ENCODE results near the gene SPSB2. TPM values are rescaled to one million over a fixed set of nuclear protein-coding genes. Genes with fewer than 3 reads are reported as not detected.

Gene SPSB2, protein sequence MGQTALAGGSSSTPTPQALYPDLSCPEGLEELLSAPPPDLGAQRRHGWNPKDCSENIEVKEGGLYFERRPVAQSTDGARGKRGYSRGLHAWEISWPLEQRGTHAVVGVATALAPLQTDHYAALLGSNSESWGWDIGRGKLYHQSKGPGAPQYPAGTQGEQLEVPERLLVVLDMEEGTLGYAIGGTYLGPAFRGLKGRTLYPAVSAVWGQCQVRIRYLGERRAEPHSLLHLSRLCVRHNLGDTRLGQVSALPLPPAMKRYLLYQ
- 4.8 and 6.3 TPM in 2 replicates for total RNA-seq

DNA sequence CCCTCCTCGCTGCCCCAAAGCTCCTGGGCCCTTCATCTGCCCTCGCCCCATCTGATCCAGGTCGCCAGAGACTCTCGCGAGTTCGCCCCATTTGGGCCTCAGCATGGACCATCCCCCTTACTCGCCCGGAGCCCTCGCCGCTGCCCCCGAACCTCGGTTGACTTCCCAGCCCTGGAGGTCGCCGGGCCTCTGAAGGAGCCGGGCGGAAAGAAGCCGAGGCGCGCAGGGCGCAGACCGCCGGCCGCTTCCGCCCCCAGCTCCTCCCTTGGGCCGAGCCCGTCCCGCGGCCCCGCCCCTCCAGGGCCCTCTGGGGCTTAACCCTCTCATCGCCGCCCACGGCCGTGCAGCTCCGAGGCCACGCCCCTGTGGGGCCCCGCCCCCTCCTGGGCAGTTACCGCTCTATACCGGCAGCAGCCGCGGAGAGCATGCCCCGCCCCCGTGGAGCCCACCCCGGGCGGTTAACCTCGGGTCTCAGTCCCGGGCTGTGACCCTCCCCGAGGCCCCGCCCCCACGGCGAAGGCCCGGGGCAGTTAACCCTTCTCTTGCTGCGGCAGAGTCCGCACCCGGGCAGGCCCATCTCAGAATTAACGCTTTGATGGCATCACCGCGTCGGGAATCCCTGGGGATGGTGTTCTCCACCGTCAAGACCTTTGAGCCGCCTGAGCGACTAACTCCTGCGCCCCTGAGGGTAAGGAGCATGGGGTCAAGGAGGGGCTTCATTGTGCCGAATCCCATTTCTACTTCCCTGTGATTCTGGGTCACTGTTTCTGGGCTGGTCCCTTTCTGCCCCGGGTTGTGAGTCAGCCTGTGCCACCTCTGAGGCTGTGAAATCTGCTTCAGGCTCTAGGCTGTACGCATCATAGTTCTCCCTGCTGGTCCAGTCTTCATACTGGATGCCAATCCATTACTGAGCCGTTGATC, at the start of gene SPSB2:
Gene SPSB2, minus strand, starts transcription at position 210 of the 921 bp plus-strand sequence. CDS start 402 bp downstream, outside the sequence.

DNA sequence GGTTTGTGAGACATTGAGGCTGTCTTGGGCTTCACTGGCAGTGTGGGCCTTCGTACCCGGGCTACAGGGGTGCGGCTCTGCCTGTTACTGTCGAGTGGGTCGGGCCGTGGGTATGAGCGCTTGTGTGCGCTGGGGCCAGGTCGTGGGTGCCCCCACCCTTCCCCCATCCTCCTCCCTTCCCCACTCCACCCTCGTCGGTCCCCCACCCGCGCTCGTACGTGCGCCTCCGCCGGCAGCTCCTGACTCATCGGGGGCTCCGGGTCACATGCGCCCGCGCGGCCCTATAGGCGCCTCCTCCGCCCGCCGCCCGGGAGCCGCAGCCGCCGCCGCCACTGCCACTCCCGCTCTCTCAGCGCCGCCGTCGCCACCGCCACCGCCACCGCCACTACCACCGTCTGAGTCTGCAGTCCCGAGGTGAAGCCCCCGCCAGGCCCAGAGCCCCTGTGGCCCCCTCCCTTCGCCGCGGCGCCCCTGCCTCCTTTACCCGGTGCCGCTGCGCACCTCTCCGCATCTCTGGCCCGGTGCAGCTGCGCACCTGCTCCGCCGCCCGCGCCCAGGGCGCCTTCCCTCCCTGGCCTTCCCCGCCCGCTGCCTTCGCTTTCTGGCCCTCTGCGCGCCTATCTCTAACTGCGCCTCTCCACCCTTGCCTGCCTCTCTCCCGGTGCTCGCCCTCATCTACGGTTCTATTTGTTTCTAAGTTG, 41.3 kb upstream of the SPSB2 start, which contains the start of gene ENO2:
Gene ENO2, plus strand, starts transcription at position 335 of the 701 bp plus-strand sequence. CDS start 1,253 bp downstream, outside the sequence.

DNA sequence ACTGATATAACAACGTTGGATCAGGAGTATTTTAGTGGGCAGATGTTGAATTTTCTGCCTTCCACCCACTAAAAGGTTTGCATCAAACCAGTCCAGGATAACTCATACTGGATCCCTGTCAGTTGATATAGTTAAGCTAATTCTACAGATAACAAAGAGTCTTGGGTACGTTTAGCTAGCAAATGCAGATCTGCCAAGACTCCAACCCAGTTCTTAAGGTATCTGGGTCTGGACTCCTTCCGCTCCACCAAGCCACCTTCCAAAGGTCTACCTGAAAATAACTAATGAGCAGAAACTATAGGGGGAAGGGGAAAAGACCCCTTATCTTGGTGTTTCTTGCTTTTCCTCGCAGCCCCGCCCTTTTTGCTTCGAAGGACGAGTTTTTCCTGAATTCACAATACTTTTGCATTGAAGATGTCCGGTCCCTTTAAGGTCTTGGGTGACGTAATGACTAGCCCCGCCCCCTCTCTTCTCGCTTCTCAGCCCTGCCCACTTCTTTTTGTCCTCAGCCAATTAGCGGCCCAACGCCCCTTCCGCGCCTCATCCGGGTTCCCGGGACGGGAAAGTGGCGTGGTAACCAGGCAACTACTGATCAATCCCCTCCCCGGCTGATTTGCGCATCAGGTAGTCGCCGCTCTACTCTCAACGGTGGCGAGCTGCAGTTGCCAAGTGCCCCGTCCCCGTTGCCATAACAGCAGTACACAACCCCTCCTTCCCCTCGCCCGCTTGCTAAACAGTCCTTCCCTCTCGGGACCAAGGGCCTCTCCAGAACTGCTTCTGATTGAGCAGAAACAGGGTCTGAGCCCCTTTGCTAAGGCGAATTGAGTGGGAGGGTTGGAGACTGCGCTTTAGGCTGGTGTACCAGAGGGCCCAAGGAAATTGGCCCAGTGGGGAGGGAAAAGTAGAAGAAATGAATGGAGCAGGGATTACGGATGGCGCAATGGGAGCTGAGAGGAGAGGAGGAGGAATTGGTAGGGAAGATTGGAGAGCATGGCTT, 31.5 kb upstream of the SPSB2 start, which contains the start of gene LRRC23:
Gene LRRC23, plus strand, starts transcription at position 543 of the 997 bp plus-strand sequence. CDS start 812 bp downstream, outside the sequence.

DNA sequence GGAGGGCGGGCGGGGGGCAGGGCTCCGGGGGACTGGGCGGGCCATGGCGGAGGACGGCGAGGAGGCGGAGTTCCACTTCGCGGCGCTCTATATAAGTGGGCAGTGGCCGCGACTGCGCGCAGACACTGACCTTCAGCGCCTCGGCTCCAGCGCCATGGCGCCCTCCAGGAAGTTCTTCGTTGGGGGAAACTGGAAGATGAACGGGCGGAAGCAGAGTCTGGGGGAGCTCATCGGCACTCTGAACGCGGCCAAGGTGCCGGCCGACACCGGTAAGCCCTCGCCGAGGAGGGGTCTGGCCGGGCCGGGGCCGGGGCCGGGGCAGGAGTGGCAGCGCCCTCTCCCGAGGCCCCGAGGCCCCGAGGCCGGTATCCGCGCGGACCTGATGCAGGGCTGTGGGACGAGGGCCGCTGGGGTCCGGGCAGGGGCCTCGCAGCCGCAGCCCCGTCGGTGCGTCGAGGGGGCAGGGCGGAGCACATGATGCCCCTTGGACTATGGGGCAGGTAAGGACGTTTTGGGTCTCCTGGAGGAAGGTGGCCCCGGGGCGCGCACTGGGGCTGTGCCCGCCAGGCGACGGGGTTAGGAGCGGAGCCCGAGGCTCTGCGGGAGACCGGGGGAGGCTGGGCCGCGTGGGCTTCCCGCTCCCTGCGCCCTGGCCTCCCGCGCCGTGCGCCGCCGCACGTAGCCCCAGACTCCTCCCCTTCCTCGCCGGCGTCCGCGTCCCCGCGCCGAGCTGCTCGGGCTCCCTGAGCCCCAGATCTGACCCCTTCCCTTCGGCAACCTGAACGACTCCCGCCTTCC, 5.5 kb downstream of the SPSB2 start, which contains the start of gene TPI1:
Gene TPI1, plus strand, starts transcription at position 119 of the 798 bp plus-strand sequence. Its CDS starts 36 bp downstream, at position 155.

DNA sequence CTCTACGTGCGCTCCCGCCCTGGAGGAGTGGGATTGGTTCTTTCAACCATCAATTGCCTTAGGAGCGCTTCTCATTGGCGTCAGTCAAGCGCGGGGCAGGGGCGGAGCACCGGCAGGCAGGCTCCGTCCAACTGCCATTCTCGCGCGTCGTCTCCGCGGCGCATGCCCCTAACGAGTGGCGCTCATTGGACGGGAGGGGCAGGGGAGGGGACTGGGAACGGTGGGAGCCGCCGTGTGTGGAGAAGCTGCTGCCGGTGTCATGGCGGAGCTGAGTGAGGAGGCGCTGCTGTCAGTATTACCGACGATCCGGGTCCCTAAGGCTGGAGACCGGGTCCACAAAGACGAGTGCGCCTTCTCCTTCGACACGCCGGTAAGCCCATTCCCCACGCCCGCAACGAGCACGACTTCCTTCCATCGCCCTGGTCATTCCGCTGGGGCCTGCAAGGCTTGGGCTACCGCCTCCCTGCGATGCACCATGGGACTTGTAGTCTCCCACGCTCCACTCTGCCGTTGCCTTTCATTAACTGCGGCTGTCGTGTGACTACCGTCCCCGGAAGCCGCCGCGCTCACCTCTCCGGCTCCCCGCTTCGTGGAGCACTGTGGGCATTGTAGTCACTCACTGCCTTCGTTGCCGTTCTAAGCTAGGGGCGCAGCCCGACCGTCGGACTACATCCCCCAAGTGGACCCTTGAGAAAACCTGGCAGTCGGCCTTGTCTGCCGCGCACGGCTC, 21.0 kb downstream of the SPSB2 start, which contains the start of gene USP5:
Gene USP5, plus strand, starts transcription at position 230 of the 730 bp plus-strand sequence. Its CDS starts 30 bp downstream, at position 260.

DNA sequence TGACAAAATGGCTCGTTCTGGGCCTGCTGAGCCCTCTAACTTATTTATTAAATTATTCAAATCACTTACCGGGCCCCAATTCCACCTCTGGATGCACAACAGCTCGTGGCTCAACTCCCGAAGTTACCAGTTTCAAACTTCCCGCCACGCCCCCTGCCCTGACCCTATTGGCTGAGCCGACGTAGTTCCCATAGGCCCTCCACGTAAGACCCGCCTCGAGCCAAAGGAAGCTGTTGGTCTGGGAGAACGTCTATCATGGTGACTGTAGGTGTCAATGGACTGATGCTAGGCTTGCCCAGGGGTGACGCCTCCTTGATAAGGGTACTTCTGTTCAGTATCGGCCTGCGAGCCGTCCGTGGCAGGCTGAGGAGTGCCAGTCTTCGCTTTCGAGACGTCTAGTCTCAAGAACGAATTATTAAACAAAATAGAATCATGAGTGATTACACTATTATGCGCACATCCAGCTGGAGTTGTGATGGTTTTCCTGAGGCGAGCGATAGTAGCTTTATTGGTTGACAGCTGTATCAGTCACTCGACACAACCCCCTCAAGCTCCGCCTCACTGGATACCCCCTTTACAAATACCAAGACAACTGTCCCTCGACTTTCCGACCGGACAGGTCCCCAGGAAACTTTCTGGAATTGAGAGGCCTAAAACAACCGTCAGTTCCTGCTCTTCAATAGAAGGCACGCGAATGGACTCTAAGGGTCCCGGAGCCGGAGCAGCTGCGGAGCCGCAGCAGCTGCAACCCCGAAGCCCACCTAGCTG, 21.8 kb downstream of the SPSB2 start, which contains the start of gene CDCA3:
Gene CDCA3, minus strand, starts transcription at position 134 of the 768 bp plus-strand sequence. CDS start 334 bp downstream, outside the sequence.

DNA sequence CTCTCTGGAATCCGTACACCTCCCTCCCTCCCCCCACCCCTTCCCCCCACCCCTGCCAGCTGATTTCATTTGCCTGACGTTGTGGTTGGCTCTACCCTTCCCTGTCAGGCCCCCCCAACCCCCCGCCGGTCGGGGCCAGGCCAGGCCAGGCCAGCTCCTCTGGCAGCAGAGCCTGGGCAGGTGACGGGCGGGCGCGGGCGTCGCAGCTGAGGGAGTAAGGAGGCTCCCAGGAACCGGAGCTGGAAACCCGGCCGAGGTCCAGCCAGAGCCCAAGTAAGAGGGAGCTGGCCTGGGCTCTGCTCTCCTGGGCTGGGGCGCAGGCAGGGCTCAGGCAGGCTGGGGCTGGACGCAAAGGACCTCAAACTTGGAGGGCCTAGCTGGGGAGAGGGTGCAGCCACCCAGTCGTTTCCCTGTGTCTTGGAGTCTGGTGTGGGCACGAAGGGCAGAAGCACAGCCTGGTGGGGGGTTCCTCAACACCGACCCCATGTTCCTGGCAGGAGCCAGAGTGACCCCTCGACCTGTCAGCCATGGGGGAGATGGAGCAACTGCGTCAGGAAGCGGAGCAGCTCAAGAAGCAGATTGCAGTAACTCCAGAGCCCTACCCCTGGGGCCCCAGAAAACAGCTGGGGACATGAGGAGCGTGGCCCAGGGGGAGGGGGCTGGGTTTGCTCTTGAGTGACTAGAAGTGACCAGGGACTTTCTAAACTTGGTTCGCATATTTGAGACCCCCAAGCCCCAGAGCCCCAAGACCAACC, 32.2 kb downstream of the SPSB2 start, which contains the start of gene GNB3:
Gene GNB3, plus strand, starts transcription at position 165 of the 755 bp plus-strand sequence. Its CDS starts 363 bp downstream, at position 528.

DNA sequence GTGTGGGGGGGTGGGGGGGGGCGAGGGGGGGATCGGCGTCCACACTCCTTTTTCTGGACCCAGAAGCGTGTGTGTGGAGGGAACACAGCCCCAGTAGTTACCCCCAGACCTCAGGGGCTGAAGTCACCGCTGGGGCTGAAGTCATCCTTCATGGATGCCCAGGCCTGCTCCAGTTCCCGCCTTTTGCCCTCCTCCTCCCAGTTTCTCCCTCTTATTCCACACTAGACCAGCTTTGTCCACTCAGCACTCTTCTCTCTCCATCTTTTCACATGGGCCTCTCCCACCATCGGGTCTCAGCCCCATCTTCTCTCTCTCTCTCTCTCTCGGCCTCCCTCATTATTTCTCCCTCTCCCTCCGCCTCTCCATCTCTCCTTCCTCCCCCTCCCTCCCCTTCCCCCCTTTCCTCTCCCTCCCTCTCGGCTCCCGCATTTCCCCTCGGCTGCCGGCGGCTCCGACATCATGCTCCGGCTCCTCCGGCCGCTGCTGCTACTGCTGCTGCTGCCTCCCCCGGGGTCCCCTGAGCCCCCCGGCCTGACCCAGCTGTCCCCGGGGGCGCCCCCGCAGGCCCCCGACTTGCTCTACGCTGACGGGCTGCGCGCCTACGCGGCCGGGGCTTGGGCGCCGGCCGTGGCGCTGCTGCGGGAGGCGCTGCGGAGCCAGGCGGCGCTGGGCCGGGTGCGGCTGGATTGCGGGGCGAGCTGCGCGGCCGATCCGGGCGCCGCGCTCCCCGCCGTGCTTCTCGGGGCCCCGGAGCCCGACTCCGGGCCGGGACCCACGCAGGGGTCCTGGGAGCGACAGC, 44.9 kb downstream of the SPSB2 start, which contains the start of gene P3H3:
Gene P3H3, plus strand, starts transcription at position 426 of the 799 bp plus-strand sequence. Its CDS starts 34 bp downstream, at position 460.

DNA sequence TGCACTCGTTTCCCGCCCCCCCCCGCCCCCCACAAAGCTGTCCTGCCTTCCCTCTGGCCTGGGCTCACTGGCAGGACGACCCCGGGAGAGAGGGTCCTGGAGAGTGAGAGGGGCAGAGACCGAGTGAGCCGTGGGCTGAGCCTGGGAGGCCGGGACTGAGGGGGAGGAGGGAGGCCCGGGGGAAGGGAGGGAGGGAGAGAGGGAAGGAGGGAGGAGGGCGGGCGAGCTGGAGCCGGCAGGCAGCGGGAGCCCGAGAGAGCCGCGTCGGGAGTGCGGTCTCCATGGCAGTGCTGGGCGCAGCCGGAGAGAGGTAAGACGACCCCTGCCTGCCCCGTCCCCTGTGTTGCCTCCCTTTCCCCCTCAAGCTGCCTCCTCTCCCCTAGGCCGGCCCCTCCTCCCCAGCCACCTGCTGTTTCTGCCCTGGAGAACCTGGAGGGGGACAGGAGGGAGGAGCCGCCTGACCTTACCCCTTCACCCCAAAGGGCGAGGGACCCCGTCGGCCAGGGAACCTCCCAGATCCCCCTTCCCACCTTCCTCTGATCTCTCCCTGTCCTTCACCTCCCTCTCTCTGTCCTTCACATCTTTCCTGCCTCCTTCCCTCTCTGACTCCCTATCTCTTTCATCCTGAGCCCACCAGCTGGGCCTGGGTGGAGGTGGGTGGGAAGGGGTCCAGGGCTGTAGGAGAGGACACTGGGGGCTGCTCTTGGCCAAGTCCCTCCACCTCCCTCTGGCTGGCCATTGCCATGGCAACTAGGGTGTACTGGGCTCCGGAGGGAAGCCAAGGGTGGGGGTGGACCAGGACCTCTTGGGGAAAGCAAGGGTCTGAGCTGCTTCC, 51.3 kb downstream of the SPSB2 start, which contains the start of gene GPR162:
Gene GPR162, plus strand, starts transcription at position 231 of the 835 bp plus-strand sequence. CDS start 2,078 bp downstream, outside the sequence.

Other genes starting within 250 kb of the SPSB2 start
- gene LPAR5, start 237.3 kb downstream of the SPSB2 start, total RNA-seq, result 0.03 TPM in 1 of 2 replicates, not detected in the other
- 0.13 and 0.26 TPM in 2 replicates for gene ACRBP, start 225.9 kb downstream of the SPSB2 start, total RNA-seq
- 26.9 and 27.4 TPM in 2 replicates for gene ING4, start 210.2 kb downstream of the SPSB2 start, total RNA-seq
- 16.4 and 16.8 TPM in 2 replicates for gene ZNF384, start 183.9 kb downstream of the SPSB2 start, total RNA-seq
- gene PIANP, start 172.5 kb downstream of the SPSB2 start, total RNA-seq, result 1.1 and 1.3 TPM in 2 replicates
- 145 and 173 TPM in 2 replicates for gene COPS7A, start 149.3 kb downstream of the SPSB2 start, total RNA-seq
- 158 and 166 TPM in 2 replicates for gene MLF2, start 120.2 kb downstream of the SPSB2 start, total RNA-seq
- gene PTMS, start 106.9 kb downstream of the SPSB2 start, total RNA-seq, result 45.0 and 47.1 TPM in 2 replicates
- gene LAG3, start 100.8 kb downstream of the SPSB2 start, total RNA-seq, result not detected in 2 replicates
- 0.26 and 13.2 TPM in 2 replicates for gene CD4, start 83.8 kb downstream of the SPSB2 start, total RNA-seq
- gene GPR162, start 51.5 kb downstream of the SPSB2 start, total RNA-seq, result 2.7 and 6.6 TPM in 2 replicates
- gene P3H3, start 44.9 kb downstream of the SPSB2 start, total RNA-seq, result 170 and 258 TPM in 2 replicates
- 2.0 and 3.2 TPM in 2 replicates for gene GNB3, start 32.4 kb downstream of the SPSB2 start, total RNA-seq
- gene CDCA3, start 22.0 kb downstream of the SPSB2 start, total RNA-seq, result 3.5 and 6.3 TPM in 2 replicates
- gene USP5, start 21.2 kb downstream of the SPSB2 start, total RNA-seq, result 90.6 and 117 TPM in 2 replicates
- 1,691 and 1,978 TPM in 2 replicates for gene TPI1, start 5.8 kb downstream of the SPSB2 start, total RNA-seq
- 12.4 and 13.3 TPM in 2 replicates for gene LRRC23, start 31.5 kb upstream of the SPSB2 start, total RNA-seq
- 153 and 183 TPM in 2 replicates for gene ENO2, start 41.3 kb upstream of the SPSB2 start, total RNA-seq
- gene ATN1, start 54.7 kb upstream of the SPSB2 start, total RNA-seq, result 21.8 and 35.8 TPM in 2 replicates
- not detected in 2 replicates for gene RNU7-1, start 70.5 kb upstream of the SPSB2 start, total RNA-seq
- gene C12orf57, start 70.7 kb upstream of the SPSB2 start, total RNA-seq, result 64.3 and 91.7 TPM in 2 replicates
- gene PTPN6, start 78.1 kb upstream of the SPSB2 start, total RNA-seq, result 0.13 and 0.30 TPM in 2 replicates
- gene PHB2, start 97.4 kb upstream of the SPSB2 start, total RNA-seq, result 90.6 and 91.1 TPM in 2 replicates
- 28.8 and 32.3 TPM in 2 replicates for gene EMG1, start 97.6 kb upstream of the SPSB2 start, total RNA-seq
- 11.3 and 12.6 TPM in 2 replicates for gene LPCAT3, start 145.2 kb upstream of the SPSB2 start, total RNA-seq
- 339 and 458 TPM in 2 replicates for gene C1S, start 187.4 kb upstream of the SPSB2 start, total RNA-seq
- 340 and 347 TPM in 2 replicates for gene C1R, start 219.1 kb upstream of the SPSB2 start, total RNA-seq
- gene C1RL, start 235.9 kb upstream of the SPSB2 start, total RNA-seq, result 43.7 and 66.3 TPM in 2 replicates

All from smooth muscle cell of the pulmonary artery (primary cell).